ENCODE measurements around the gene PHKG2.

GRCh38 chr16:30761928-30762902 lies 14.0 kb downstream of the PHKG2 start, which contains the start of the genes CFAP119 and RNF40:
- TF ChIP-seq CTCF (IDR thresholded peaks at IDR 0.05), result peak in 2 of 5 experiments; percentile 32 to 49
- TF ChIP-seq POLR2A (IDR thresholded peaks at IDR 0.05), result peak; percentile 63 to 77
- TF ChIP-seq EP300 (IDR thresholded peaks at IDR 0.05), result peak; percentile 90 to 96
